GM19240 (cell line): ENCODE results near the gene OTOG.

ENCODE experiments used
- DNase-seq: peaks from one replicate; pipeline ENCODE4 v3.0.0; 2011; ENCODE audit warnings: low spot score; ENCODE audit not compliant: insufficient read length

The OTOG gene

DNA sequence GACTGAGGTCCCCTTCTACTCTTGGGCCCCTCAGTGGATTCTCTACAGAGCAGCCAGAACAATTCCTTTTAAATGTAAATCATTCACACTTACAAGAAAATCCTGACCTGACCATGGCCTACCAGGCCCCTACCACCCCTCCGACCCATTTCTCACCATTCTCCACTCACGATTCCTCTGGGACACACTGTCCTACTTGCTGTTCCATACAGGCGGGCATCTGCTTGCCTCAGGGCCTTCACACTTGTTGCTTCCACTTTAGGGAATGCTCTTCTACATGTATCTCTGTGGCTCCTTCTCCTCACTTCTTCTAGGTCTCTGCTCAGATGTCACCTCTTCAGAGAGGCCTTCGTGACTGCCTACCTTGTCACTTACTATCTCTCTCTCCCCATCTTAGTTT lies 6.3 kb upstream of the OTOG start:
- DNase-seq: no peak

DNA sequence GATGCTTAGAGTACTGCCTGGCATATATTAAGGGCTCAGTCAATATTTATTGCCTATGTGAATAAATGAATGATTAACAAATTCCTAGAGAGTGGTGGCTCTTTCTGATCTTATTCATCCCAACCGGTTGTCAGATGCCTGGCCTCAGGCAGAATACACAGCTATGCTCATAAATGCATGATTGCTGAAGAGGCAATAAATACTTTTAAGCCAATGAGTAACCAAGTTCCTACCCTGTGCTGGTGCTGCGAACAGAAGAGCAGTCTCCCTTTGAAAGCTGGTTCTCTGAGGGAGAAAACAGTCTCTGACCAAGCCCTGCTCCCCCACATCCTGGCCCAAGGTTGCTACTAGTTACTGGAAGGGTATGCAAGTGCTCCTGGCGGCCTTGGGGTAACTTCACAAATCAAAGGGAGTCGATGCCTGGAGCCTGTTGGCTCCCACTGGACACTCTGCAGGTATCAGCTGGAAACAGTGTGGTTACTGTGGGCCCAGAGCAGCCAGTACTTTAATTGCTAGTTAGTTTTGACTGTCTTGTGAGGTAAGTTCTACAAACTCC lies 5.7 kb upstream of the OTOG start:
- DNase-seq: no peak

DNA sequence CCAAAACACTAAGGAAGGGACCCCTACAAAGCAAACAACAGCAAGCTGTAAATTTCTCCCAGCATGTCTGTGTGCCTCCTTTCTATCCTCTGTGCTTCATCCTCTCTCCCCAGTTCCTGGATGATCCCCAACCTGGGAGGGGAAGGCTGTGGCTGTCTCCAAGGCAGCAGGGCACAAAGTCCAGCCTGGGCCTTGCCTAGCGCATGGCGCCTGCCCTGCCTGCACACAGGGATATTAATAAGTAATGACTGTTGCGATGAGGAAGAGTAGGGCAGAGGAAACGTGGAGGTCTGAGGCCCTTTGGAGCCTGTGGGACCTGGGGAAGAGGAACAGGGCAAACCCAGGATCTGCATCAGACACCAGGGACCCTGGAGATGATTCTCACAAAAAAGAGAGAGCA lies 4.8 kb upstream of the OTOG start:
- no peak for DNase-seq

DNA sequence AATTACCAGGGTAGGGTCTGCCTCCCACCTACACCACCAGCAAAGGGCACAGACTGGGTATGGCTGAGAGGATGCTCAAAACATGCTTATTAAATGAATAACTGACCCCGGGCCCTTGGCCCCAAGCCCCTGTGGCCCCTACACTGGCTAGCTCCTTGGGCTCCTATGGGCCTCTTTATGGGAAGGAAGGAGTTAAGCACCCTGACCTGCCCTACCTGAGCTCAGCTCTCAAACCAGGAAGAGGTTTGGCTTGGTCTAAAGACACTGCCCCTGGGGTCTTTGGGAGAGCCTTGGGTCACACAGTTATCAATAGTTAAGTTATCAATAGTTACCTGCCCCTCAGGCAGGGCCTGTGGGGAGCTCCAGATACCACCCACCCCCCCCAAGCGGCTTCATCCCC lies 4.0 kb upstream of the OTOG start:
- DNase-seq: no peak

DNA sequence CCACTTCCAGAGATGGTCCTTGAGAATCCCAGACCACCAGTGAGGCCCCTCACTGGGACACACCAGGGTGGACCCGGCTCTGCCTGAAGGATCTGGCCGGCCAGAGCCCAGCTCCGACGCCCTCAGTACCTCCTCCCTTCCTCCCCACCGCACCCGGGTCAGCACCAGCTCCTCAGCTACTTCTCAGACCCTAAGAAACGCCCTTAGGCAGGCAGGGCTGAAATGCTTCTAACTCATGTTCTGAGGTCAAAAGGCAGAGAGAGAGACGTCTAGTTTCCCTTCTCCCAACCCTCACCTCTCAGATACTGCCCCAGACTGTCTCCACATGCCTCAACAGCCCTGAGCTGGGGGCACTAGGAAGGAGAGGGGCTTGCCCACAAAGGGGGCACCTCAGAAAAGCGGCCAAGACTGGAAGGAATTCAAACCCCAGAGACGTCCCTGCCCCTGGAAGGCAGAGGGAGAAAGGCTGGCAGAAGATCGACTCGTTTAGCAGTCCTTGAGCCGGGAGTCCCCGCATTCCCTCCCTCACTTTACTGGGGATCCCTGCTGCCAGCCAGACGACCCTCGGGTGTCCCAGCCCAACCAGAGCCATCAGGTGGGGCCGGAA lies 3.4 kb upstream of the OTOG start:
- DNase-seq: no peak

DNA sequence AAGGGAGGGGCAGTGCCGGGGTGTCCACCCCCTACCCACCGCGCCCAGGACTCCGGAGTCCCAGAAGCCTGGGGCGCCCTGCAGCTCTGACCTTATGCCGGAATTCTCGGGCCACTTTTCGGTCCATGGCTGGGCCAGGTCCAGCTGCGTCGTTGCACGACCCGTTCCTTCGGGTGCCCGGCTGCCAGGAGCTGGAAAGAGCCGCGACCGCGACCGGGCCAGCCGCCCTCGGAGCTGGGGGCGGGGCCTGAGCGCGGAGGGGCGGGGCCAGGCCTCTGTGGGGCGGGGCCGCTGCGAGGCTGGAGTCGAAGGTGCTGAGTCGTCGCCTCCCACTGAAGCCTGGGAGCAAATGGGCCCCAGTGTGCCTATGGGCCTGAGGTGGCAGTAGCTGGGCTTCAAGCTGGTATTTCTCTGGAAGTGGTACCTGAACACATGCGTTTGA lies 2.9 kb upstream of the OTOG start, which contains the start of gene USH1C:
TSS of gene USH1C (minus strand) at position 236 of the 442 bp plus-strand sequence. CDS start at position 127, 109 bp downstream.
- DNase-seq: no peak

DNA sequence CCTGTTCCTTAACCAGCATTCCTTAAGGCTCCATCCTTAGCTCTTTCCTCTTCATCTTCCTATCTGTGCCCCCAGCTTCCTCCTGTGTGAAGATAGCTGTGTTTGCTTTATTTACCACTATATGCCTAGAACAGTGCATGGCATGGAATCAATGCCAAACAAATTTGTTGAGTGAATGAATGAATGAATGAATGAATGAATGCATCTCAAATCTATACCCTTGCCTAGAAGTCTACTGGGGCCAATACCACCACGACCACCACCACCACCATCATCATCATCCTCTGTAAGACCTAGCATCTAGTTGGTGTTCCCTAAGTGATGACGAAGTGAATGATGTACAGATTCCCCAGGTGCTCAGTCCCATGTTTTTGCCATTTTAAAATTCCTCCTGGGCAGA lies 819 bp upstream of the OTOG start:
- no peak for DNase-seq

DNA sequence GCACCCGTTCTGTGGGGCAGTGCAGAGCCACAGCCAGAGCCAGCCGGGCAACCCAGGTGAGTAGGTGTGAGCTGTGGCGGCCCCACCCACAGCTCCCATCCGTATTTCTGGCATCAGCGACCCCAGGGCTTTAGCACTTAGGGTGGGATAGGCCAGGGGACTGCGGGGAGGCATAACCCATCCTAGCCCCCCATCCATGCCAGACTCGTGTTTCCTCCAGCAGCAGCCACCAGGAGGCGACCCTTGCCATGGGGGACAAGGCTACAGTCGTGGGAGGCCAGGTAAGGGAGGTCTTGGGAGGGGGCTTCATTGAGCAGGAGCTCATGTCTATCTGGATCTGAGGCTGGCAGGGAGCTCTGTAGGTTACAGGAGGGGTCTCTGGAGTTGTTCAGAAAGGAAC lies 873 bp downstream of the OTOG start:
- no peak for DNase-seq

DNA sequence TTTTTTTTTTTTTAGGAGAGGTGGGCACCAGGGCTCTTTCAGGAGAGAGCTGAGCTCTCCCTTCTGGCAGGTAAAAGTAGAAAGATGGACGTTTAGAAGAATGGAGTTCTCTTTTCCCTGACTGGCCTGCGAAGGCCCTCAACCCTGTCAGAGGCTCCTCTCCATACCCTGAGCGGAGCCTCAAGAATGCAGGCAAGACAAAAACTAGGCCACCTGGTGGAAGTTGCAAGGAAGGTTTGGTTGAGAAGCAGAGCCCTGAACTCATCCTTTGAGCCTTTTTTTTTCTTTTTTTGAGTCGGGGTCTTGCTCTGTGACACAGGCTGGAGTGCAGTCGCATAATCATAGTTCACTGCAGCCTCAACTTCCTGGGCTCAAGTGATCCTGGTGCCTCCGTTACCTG lies 1.4 kb downstream of the OTOG start:
- no peak for DNase-seq

DNA sequence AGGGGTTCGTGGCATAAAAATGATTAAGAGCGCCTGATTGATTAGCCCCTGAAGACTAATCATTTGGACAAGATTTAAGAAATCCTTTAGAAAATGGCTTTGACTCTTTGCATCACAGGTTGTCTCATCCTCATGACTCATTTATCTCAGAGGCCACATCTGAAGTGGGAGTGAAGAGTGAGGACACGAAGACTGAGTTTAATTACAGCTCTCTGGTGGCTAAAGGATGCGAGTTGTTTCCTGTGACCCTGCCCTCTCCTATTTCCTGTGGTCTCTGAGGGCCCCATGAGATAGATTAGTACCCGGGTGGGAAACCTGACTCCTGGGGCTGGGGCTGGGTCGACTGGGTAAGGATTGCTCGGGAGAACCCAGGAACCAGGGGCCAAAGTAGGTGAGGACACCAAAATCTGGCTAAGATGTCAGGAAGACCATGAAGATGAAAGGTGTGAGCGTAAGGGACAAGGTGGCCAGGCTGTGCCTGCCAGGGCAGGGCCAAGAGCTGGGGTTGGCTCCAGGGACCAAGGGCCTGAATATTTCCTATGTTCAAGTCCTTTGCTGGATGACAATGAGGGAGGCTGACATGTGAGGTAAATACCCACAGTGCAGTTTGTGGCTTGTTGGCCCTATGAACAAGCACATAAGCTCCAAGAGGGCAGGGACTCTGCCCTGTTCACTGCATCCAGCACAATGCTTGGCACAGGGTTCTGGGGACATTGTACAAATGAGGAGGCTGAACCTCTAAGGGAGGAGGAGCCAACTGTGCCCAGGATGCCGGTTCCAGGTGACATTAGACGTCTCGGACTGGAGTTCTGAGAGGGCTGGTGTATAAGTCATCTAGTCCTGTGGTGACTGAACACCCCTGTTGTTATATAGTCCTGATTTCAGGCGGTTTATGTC lies 3.6 kb downstream of the OTOG start:
- no peak for DNase-seq

DNA sequence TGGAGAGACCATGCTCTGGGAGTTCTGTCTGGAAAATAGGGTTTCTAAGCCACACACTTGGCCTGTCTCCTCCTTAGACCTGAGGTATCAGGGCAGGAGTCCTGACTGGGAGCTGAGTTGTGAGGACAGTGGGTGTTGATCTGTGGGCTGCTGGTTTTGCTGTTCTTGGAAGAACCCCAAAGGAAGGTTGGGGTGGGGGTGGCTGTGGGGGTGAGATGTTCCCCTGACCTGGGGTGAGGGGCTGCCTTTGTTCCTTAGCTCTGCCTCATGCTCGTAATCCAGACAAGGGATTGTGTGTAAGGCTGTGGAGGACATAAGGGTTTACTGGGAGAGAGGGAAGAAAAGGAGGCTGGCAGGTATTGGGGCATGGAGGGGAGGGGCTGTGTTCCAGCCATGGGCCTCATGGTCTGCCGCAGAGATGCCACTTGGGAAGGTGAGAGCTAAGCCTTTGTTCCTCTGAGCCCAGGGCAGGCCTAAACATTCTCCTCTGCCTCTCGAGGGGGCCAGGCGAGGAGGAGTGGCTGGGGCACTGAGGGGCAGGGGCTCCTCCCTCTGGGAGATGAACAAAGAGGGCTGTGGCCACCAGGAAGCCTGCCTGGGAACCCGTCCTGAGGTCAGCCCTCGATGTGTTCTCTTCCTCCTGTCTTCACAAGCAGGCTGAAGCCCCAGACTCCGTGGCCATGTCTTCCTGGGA lies 4.4 kb downstream of the OTOG start:
- DNase-seq: no peak

DNA sequence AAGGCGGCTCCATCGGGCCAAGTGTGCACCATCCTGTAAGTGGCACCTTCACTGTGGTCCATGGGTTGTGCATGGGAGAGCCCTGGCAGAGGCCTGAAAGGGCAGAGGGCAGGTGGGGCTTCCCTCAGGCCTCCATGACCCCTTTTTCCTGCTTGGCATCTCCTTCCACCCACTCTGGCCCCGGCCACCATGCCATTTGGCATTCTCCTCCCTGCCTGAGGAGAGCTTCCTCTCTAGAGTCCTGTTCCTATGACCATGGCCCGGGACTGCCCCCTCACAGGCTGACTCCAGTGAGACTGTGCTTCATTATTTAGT lies 4.9 kb downstream of the OTOG start:
- DNase-seq: no peak

DNA sequence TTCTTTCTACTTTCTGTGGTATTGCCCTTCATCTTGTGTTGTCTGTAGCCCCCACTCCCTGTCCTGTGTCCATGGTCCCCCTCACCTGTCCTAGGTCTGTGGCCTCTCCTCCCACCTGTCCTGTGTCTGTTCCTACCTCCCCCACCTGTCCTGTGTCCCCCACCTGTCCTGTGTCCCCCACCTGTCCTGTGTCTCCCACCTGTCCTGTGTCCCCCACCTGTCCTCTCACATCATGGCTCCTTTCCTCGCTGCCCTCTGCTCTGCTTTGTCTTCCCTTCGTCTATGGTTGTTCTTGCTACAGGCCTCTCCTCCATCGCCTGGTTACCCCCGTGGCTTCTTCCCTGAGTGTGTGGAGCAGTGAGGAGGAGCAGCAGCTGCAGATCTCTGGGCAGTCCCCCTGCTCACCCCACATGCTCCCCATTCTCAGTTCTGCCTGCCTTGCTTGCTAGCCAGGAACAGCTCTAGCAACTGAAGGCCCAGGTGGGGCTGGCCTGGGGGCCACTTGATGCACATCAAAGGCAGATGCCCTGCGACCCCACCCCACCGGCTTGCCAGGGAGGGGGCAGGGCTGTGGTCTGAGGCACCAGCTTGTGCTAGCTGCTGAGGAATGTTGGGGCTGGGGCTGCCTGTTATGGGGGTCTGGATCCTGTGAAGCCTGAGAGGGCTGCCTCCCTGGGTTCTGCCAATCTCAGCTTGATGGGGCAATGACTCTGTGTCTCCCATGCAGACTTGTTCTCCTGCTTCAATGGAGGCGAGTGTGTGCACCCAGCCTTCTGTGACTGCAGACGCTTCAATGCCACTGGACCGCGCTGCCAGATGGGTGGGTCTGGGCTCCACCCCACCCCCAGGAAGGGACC lies 5.6 kb downstream of the OTOG start:
- no peak for DNase-seq

DNA sequence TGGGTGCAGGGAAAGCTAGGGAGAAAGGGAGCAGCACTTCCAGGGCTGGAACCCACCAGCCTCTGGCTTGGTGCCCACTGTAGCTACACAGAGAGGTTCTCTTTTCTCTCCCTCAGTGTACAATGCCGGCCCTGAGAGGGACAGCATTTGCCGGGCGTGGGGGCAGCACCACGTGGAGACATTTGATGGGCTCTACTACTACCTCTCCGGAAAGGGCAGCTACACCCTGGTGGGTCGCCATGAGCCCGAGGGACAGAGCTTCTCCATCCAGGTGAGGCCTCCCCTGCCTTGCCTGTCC lies 6.1 kb downstream of the OTOG start:
- no peak for DNase-seq

DNA sequence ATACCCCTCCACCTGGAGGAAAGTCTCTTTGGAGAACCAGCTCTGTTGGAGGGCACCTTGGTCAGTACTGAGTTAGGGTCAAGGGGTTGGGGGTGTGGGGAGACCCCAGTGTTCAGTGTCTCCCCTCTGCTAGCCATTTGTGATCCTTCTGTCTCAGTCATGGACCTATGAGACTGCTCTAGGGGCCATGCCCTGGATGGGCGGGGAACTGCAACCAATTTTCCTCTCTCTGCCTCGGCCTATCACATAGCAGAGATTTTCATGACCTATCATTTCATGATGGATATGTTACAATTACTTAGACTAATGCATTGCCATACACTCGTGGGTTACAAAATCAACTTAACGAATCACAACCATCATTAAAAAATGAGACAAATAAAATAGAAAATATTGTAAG lies 7.4 kb downstream of the OTOG start:
- DNase-seq: no peak

DNA sequence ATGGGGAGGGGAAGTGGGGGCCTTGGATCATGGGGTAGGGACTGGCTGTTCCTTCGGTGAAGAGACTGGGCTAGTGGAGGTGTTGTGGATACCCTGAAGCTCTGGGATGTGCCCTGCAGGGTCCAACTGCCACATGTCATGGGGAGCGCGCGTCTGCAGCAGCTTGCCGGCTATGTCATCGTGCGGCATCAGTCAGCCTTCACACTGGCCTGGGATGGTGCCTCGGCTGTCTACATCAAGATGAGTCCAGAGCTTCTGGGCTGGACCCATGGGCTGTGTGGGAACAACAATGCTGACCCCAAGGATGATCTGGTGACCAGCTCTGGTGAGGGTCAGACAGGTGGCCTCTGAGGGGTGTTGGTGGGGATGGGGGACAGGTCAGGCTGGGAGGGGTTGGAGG lies 9.9 kb downstream of the OTOG start:
- no peak for DNase-seq

DNA sequence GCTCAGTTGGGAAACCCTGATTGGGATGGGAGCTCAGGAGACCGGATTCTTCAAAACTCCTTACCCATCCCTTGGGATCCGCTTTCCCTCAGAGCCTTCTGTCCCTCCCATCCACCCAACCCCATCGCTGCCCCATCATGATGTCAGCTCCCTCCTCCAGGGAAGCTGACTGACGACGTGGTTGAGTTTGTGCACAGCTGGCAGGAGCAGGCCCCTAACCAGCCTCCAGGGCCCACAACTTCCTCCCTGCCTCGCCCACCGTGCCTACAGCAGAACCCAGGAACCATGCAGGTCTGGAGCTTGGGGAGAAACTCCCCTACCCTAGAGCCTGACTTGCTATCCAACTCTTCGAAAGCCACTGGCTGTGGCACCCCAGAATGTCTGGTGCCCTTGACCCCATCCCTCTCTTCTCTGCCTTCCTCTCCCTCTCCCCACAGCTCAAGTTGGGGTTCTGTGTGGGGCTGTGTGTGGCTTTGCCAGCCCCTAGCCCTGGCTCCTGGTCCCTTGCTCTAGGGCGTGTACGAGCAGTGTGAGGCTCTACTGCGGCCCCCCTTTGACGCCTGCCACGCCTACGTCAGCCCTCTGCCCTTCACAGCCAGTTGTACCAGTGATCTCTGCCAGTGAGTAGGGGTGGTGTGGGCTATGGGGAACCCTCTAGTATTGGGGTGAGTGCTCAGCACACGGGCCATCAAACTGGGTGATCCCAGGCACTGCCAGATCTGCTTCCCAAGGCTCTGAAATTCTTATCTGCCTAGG lies 11.1 kb downstream of the OTOG start:
- no peak for DNase-seq

DNA sequence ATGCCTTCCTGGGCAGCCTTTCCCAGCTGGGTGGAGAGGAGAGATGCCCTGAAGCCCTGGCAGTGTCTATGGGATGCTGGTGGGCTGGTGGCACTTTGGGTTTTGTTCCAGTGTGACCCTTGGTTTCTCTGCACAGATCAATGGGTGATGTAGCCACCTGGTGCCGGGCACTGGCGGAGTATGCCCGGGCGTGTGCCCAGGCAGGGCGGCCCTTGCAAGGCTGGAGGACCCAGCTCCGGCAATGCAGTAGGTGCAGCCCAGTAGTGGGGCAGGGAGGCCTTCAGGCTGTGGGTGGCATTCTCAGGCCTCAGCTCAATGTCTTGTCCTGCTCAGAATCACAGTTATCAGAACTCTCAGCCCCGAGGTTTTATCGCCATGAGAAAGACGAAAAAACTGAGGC lies 11.9 kb downstream of the OTOG start:
- DNase-seq: no peak

DNA sequence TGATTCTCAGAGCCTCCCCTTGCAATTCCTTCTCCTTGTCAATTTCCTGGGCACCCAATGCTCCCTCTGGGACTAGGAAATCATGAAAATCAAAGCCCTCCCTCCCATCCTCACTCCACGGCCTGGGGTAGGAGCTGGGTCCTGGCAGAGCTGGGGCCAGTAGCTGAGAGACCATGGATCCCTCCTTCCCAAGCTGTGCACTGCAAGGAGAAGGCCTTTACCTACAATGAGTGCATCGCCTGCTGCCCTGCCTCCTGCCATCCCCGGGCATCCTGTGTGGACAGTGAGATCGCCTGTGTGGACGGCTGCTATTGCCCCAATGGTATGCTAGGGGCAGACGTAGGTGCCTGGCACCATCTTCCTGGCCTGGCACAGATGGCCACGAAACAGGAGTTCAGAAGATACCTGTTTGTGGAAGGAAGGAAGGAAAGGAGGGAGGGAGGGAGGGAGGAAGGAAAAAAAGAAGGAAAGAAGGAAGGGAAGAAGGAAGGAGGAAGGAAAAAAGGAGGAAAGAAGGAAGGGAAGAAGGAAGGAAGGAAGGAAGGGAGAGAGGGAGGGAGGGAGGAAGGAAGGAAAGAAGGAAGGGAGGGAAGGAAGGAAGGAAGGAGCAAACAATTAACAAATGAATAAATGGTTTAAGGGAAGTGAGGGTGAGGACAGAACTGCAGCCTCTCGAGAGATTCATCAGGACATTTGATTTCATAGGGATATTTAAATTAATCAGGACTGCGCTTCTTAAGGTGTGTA lies 12.5 kb downstream of the OTOG start:
- DNase-seq: no peak
